ENCODE data around the gene FRMPD1. TPM values are rescaled to one million over a fixed set of nuclear protein-coding genes. Genes with fewer than 3 reads are reported as not detected.
A peak's percentile ranks its signal among the peaks of the same experiment; 100 is the strongest.

FRMPD1 gene
- total and polyA plus RNA-seq, 2 of the 13 experiments (the other 11 are each of a cell fraction or from before 2014, with no cell fraction given) = not detected

- no peak for TF ChIP-seq ZNF33B (CRISPR knock-in tag; IDR thresholded peaks at IDR 0.05)
- TF ChIP-seq PHF20 (CRISPR knock-in tag; IDR thresholded peaks at IDR 0.05) = peak; percentile 65; the same call in 1 of the 2 replicates
- no peak for TF ChIP-seq ZIK1 (CRISPR knock-in tag; IDR thresholded peaks at IDR 0.05; ENCODE audit: borderline replicate concordance, low read depth)
- TF ChIP-seq IRF2 (CRISPR knock-in tag; IDR thresholded peaks at IDR 0.05) = peak; percentile 64; the same call in 1 of the 2 replicates
- peak; percentile 81 for TF ChIP-seq ZFY (CRISPR knock-in tag; IDR thresholded peaks at IDR 0.05)
- no peak for TF ChIP-seq KDM5A (IDR thresholded peaks at IDR 0.05; ENCODE audit: borderline replicate concordance, low read length)
- TF ChIP-seq HES4 (CRISPR knock-in tag; IDR thresholded peaks at IDR 0.05; ENCODE audit: borderline replicate concordance) = 0 out of 2 replicates have a peak, but pooled peaks have one; percentile 38
- TF ChIP-seq ARHGAP35 (CRISPR knock-in tag; IDR thresholded peaks at IDR 0.05; ENCODE audit: borderline replicate concordance) = peak; percentile 47; the same call in 1 of the 2 replicates
- TF ChIP-seq SMAD3 (CRISPR knock-in tag; IDR thresholded peaks at IDR 0.05) = no peak
- TF ChIP-seq ZNF746 (CRISPR knock-in tag; IDR thresholded peaks at IDR 0.05) = no peak
- peak; percentile 25; the same call in 1 of the 2 replicates for TF ChIP-seq ZNF350 (CRISPR knock-in tag; IDR thresholded peaks at IDR 0.05; ENCODE audit: borderline replicate concordance, low read depth)
- TF ChIP-seq TP53 (CRISPR knock-in tag; conservative IDR thresholded peaks at IDR 0.05) = no peak
- 0 out of 2 replicates have a peak, but pooled peaks have one; percentile 41 for TF ChIP-seq ZNF850 (CRISPR knock-in tag; conservative IDR thresholded peaks at IDR 0.05)
- TF ChIP-seq SUZ12 (IDR thresholded peaks at IDR 0.05; ENCODE audit: low read depth, low read length) = peak; percentile 37; the same call in 1 of the 2 replicates
- TF ChIP-seq KDM2A (CRISPR knock-in tag; IDR thresholded peaks at IDR 0.05; ENCODE audit: borderline replicate concordance, low read depth) = peak; percentile 48; the same call in 1 of the 2 replicates
- peak; percentile 44; the same call in 1 of the 2 replicates for TF ChIP-seq ZNF574 (CRISPR knock-in tag; IDR thresholded peaks at IDR 0.05)
- TF ChIP-seq, protein P1, sequence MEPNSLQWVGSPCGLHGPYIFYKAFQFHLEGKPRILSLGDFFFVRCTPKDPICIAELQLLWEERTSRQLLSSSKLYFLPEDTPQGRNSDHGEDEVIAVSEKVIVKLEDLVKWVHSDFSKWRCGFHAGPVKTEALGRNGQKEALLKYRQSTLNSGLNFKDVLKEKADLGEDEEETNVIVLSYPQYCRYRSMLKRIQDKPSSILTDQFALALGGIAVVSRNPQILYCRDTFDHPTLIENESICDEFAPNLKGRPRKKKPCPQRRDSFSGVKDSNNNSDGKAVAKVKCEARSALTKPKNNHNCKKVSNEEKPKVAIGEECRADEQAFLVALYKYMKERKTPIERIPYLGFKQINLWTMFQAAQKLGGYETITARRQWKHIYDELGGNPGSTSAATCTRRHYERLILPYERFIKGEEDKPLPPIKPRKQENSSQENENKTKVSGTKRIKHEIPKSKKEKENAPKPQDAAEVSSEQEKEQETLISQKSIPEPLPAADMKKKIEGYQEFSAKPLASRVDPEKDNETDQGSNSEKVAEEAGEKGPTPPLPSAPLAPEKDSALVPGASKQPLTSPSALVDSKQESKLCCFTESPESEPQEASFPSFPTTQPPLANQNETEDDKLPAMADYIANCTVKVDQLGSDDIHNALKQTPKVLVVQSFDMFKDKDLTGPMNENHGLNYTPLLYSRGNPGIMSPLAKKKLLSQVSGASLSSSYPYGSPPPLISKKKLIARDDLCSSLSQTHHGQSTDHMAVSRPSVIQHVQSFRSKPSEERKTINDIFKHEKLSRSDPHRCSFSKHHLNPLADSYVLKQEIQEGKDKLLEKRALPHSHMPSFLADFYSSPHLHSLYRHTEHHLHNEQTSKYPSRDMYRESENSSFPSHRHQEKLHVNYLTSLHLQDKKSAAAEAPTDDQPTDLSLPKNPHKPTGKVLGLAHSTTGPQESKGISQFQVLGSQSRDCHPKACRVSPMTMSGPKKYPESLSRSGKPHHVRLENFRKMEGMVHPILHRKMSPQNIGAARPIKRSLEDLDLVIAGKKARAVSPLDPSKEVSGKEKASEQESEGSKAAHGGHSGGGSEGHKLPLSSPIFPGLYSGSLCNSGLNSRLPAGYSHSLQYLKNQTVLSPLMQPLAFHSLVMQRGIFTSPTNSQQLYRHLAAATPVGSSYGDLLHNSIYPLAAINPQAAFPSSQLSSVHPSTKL (CRISPR knock-in tag; IDR thresholded peaks at IDR 0.05) = no peak
- no peak for TF ChIP-seq SP5 (CRISPR knock-in tag; IDR thresholded peaks at IDR 0.05; ENCODE audit: borderline replicate concordance, low read depth)
- TF ChIP-seq ZNF768 (CRISPR knock-in tag; IDR thresholded peaks at IDR 0.05) = peak; percentile 73; the same call in 1 of the 2 replicates
- peak; percentile 79 for TF ChIP-seq ZNF607 (CRISPR knock-in tag; IDR thresholded peaks at IDR 0.05; ENCODE audit: borderline replicate concordance)
- TF ChIP-seq PHF21A (CRISPR knock-in tag; IDR thresholded peaks at IDR 0.05) = no peak
- TF ChIP-seq SOX6 (IDR thresholded peaks at IDR 0.05) = no peak
- no peak; the same call in 1 of the 2 replicates for TF ChIP-seq SOX6 (CRISPR knock-in tag; IDR thresholded peaks at IDR 0.05)
- TF ChIP-seq BRD4 (CRISPR knock-in tag; IDR thresholded peaks at IDR 0.05) = no peak
Observed at GRCh38 chr9:37753489-37754190, 102.9 kb downstream of the FRMPD1 start, which contains the start of gene TRMT10B (continued).

All from HepG2 (cell line).